Astrocyte (in vitro differentiated cells and primary cell): Measurements from ENCODE around the gene TRPM4.

Experiments
- CTCF ChIP-seq: IDR thresholded peaks from 2 replicates; pipeline ENCODE4 v1.5.1; 2011; ENCODE audit warnings: low read depth, mild to moderate bottlenecking, inconsistent platforms, low read length, moderate library complexity; ENCODE audit not compliant: insufficient read depth
- EZH2 ChIP-seq: IDR thresholded peaks from 2 replicates; pipeline ENCODE4 v1.6.1; 2012; ENCODE audit warnings: mild to moderate bottlenecking, low read length, inconsistent platforms; ENCODE audit not compliant: insufficient read depth

GRCh38 chr19:49200238-49200862 is 42.8 kb downstream of the TRPM4 start:
- no peak for TF ChIP-seq CTCF
- no peak for TF ChIP-seq EZH2
